A549 (cell line): ENCODE measurements around the gene SAMD7. TPM values are rescaled to one million over a fixed set of nuclear protein-coding genes. Genes with fewer than 3 reads are reported as not detected.

Experiments used
- ATAC-seq, 2 experiments: fragments of 200-7000 bp in 1 of 2; fragments of >200 bp in 1 of 2; cut with Nextera tagmentation in 1 of 2; cut with Tn5 transposase in 1 of 2; 3 replicates each; pipeline versions ENCODE4 v1.8.0 to v1.9.1; 2018 to 2020; ENCODE audit warnings: mild to moderate bottlenecking in 1 of 2, moderate library complexity in 1 of 2
- CTCF ChIA-PET: fragments of 300-600 bp; sonication (Branson Sonifier 250); formaldehyde crosslinking; extraction: SDS; loops from one replicate; lab custom pipeline; 2021; ENCODE audit warnings: antibody characterized with exemption, inconsistent platforms; lab: Yijun Ruan, JAX
- POLR2A ChIA-PET: fragments of 350-600 bp; formaldehyde crosslinking; extraction: SDS; loops from one replicate; lab custom pipeline; 2021; ENCODE audit warnings: antibody characterized with exemption, inconsistent platforms; lab: Yijun Ruan, JAX
- DNase-seq, 2 experiments: peaks; one replicate each; pipeline versions ENCODE4 v3.0.0 to v3.0.0-alpha.2; 2011 to 2016; ENCODE audit warnings: low read depth in 1 of 2, low spot score in 1 of 2
- FAIRE-seq: peaks from 2 replicates; lab custom pipeline; 2011; peaks lifted over from hg19 to GRCh38; lab: Jason Lieb, UNC
- H3K27ac ChIP-seq, 2 experiments: fragments of >200 bp; sonication (Bioruptor Twin); formaldehyde crosslinking; 3 replicates each; pipeline ENCODE4 v1.5.1; 2016 to 2017
- H3K4me1 ChIP-seq: fragments of >200 bp; sonication (Bioruptor Twin); formaldehyde crosslinking; 3 replicates; pipeline ENCODE4 v1.6.1; 2016
- H3K4me2 ChIP-seq: fragments of >200 bp; sonication (Bioruptor Twin); formaldehyde crosslinking; 3 replicates; pipeline ENCODE4 v1.6.1; 2016
- H3K4me3 ChIP-seq: fragments of >200 bp; sonication (Bioruptor Twin); formaldehyde crosslinking; 3 replicates; pipeline ENCODE4 v1.5.1; 2016
- H3K9me3 ChIP-seq: fragments of >200 bp; sonication (Bioruptor Twin); formaldehyde crosslinking; 3 replicates; pipeline ENCODE4 v1.6.1; 2016
- ATOH8 ChIP-seq: fragments of 250-450 bp; sonication (Bioruptor Pico); IDR thresholded peaks from 2 replicates; pipeline ENCODE4 v1.5.0; 2020; ENCODE audit warnings: low read depth, mild to moderate bottlenecking, moderate library complexity
- CBX2 ChIP-seq: fragments of 200-600 bp; sonication (generic); IDR thresholded peaks from 2 replicates; pipeline ENCODE4 v1.6.1; 2016; ENCODE audit warnings: low read depth, mild to moderate bottlenecking, borderline replicate concordance
- CBX8 ChIP-seq: fragments of 200-600 bp; sonication (generic); IDR thresholded peaks from 2 replicates; pipeline ENCODE4 v1.6.1; 2016
- CHD2 ChIP-seq: fragments of 150-350 bp; IDR thresholded peaks from 2 replicates; pipeline ENCODE4 v1.6.1; 2014; ENCODE audit warnings: low read length; ENCODE audit not compliant: partially characterized antibody
- EHF ChIP-seq: fragments of 250-450 bp; sonication (Bioruptor Pico); IDR thresholded peaks from 2 replicates; pipeline ENCODE4 v1.5.0; 2020; ENCODE audit warnings: mild to moderate bottlenecking
- ESRRA ChIP-seq: fragments of 150-350 bp; IDR thresholded peaks from 2 replicates; pipeline ENCODE4 v1.6.1; 2014; ENCODE audit warnings: mild to moderate bottlenecking, low read length, borderline replicate concordance
- FOSL2 ChIP-seq, 2 experiments: fragments of 450-650 bp in 1 of 2; fragments of >200 bp in 1 of 2; sonication (Bioruptor Twin) in 1 of 2; formaldehyde crosslinking; IDR thresholded peaks; 2 replicates each; pipeline versions ENCODE4 v1.5.0 to v1.6.1; 2016 to 2020; ENCODE audit warnings: mild to moderate bottlenecking in 1 of 2, moderate library complexity in 1 of 2
- GATA3 ChIP-seq: IDR thresholded peaks from 2 replicates; pipeline ENCODE4 v1.6.1; 2012; ENCODE audit warnings: borderline replicate concordance
- HDAC2 ChIP-seq: fragments of 200-600 bp; sonication (generic); IDR thresholded peaks from 2 replicates; pipeline ENCODE4 v1.6.1; 2016
- HES2 ChIP-seq: fragments of >200 bp; sonication (Bioruptor Twin); formaldehyde crosslinking; IDR thresholded peaks from 2 replicates; pipeline ENCODE4 v1.6.1; 2016
- HOXA7 ChIP-seq: fragments of 250-450 bp; sonication (Bioruptor Pico); IDR thresholded peaks from 2 replicates; pipeline ENCODE4 v1.5.0; 2020; ENCODE audit warnings: mild to moderate bottlenecking, moderate library complexity
- HOXB13 ChIP-seq: fragments of 250-450 bp; sonication (Bioruptor Pico); IDR thresholded peaks from 2 replicates; pipeline ENCODE4 v1.5.0; 2020; ENCODE audit warnings: low read depth, mild to moderate bottlenecking, moderate library complexity
- JUN ChIP-seq, 2 experiments: fragments of >200 bp; sonication (Bioruptor Twin); formaldehyde crosslinking; IDR thresholded peaks; 2 replicates in 1 of 2; 3 replicates in 1 of 2; pipeline ENCODE4 v1.6.1; 2016 to 2017
- JUNB ChIP-seq: fragments of >200 bp; sonication (Bioruptor Twin); formaldehyde crosslinking; IDR thresholded peaks from 2 replicates; pipeline ENCODE4 v1.6.1; 2016
- KDM1A ChIP-seq: fragments of 200-600 bp; sonication (generic); IDR thresholded peaks from 2 replicates; pipeline ENCODE4 v1.6.1; 2016; ENCODE audit warnings: low read depth, mild to moderate bottlenecking
- MAFK ChIP-seq: fragments of 450-650 bp; IDR thresholded peaks from 2 replicates; pipeline ENCODE4 v1.6.1; 2014; ENCODE audit not compliant: partially characterized antibody
- MAX ChIP-seq: IDR thresholded peaks from 2 replicates; pipeline ENCODE4 v1.6.1; 2012
- NFE2L2 ChIP-seq: fragments of 150-350 bp; conservative IDR thresholded peaks from 2 replicates; pipeline ENCODE4 v1.6.1; 2014; ENCODE audit warnings: low read length
- NR3C1 ChIP-seq: fragments of >200 bp; sonication (Bioruptor Twin); formaldehyde crosslinking; IDR thresholded peaks from 3 replicates; pipeline ENCODE4 v1.6.1; 2017
- PBX3 ChIP-seq: IDR thresholded peaks from 2 replicates; pipeline ENCODE4 v1.6.1; 2012
- POLR2AphosphoS2 ChIP-seq: conservative IDR thresholded peaks from 2 replicates; pipeline ENCODE4 v1.6.1; 2012; ENCODE audit warnings: low read length, improper control_type of control experiment, inconsistent platforms
- RARB ChIP-seq: fragments of 250-450 bp; sonication (Bioruptor Pico); IDR thresholded peaks from 2 replicates; pipeline ENCODE4 v1.8.0; 2021; ENCODE audit warnings: mild to moderate bottlenecking, moderate library complexity
- REST ChIP-seq: fragments of 200-600 bp; sonication (generic); IDR thresholded peaks from 2 replicates; pipeline ENCODE4 v1.6.1; 2016; ENCODE audit warnings: antibody characterized with exemption, mild to moderate bottlenecking, moderate library complexity
- RFX5 ChIP-seq: fragments of 450-650 bp; IDR thresholded peaks from 2 replicates; pipeline ENCODE4 v1.7.1; 2014; ENCODE audit warnings: antibody characterized with exemption, mild to moderate bottlenecking, moderate library complexity
- SMC3 ChIP-seq: fragments of >200 bp; sonication (Bioruptor Twin); formaldehyde crosslinking; IDR thresholded peaks from 3 replicates; pipeline ENCODE4 v1.6.1; 2018; ENCODE audit warnings: inconsistent platforms
- SREBF2 ChIP-seq: fragments of 450-650 bp; IDR thresholded peaks from 2 replicates; pipeline ENCODE4 v1.6.1; 2014; ENCODE audit warnings: mild to moderate bottlenecking, moderate library complexity
- USF2 ChIP-seq: fragments of 450-650 bp; IDR thresholded peaks from 2 replicates; pipeline ENCODE4 v1.6.1; 2014; ENCODE audit warnings: antibody characterized with exemption
- ZC3H11A ChIP-seq: fragments of 450-650 bp; IDR thresholded peaks from 2 replicates; pipeline ENCODE4 v1.6.1; 2014; ENCODE audit warnings: antibody characterized with exemption, mild to moderate bottlenecking
- ZFP36 ChIP-seq: fragments of 450-650 bp; IDR thresholded peaks from 2 replicates; pipeline ENCODE4 v1.6.1; 2014; ENCODE audit warnings: borderline replicate concordance; ENCODE audit not compliant: partially characterized antibody
- ZNF302 ChIP-seq: fragments of 250-450 bp; sonication (Bioruptor Pico); IDR thresholded peaks from 2 replicates; pipeline ENCODE4 v1.9.0; 2021; ENCODE audit warnings: inconsistent platforms, mild to moderate bottlenecking, moderate library complexity
- WGBS: methylation state at CpG from one replicate; pipeline ENCODE4 v1.1.6; 2017; ENCODE audit errors: missing lambda C conversion rate; 5-methylcytosine and 5-hydroxymethylcytosine counted together
- polyA plus RNA-seq, 4 experiments: library from polyadenylated mRNA; depleted of rRNA in 3 of 4; stranded (reverse); fragments of >200 nt; fragmentation: RNase III in 1 of 4; extraction: RNeasy Plus Mini Kit Qiagen cat#74134 plus additional on column Dnase treatment in 1 of 4; gene quantifications; 2 replicates in 3 of 4; 3 replicates in 1 of 4; pipeline ENCODE4 v1.2.3, GENCODE V29; 2011 to 2017

SAMD7 gene
- polyA plus RNA-seq, 2 of the 4 experiments (the other 2 are of a cell fraction), result not detected

GRCh38 chr3:169955406-169955805 lies 44.0 kb downstream of the SAMD7 start:
- H3K4me2 ChIP-seq, result no peak overlapping the region
- ChIA-PET CTCF (interaction anchor here (0.6 kb wide), 1 partner anchor 112 kb away, joined by 3 read pairs; no protein-coding TSS in a partner anchor), POLR2A (no interaction called here)
- FAIRE-seq (no peak), DNase-seq (no peak), ATAC-seq (no peak)
- no peak overlapping the region for H3K4me3 ChIP-seq
- H3K4me1 ChIP-seq, result no peaks in the 10 kb centered on the region
- no peak overlapping the region for H3K27ac ChIP-seq
- H3K9me3 ChIP-seq, result no peaks in the 10 kb centered on the region
- TF ChIP-seq RARB (CRISPR knock-in tag) (no peak), MAX (no peak), NR3C1 (no peak), CBX2 (no peak), ZC3H11A (no peak), HOXB13 (CRISPR knock-in tag) (no peak), POLR2AphosphoS2 (no peak), SMC3 (no peak), ATOH8 (CRISPR knock-in tag) (no peak), CBX8 (no peak), JUN (IDR thresholded peaks at IDR 0.05) (no peak)
- WGBS, result 24% methylated on average over 2 of the region's 2 CpGs

- TF ChIP-seq FOSL2 (IDR thresholded peaks at IDR 0.05), result no peak
- TF ChIP-seq FOSL2 (CRISPR knock-in tag; IDR thresholded peaks at IDR 0.05), result no peak
- TF ChIP-seq CHD2, result no peak
- no peak for TF ChIP-seq EHF (CRISPR knock-in tag)
- TF ChIP-seq HOXA7 (CRISPR knock-in tag), result no peak
- no peak for TF ChIP-seq PBX3
- no peak for TF ChIP-seq ZFP36
- TF ChIP-seq ZNF302 (CRISPR knock-in tag), result no peak
- TF ChIP-seq RARB (CRISPR knock-in tag), result no peak
- no peak for TF ChIP-seq KDM1A
- TF ChIP-seq RFX5, result no peak
- TF ChIP-seq HES2, result no peak
- TF ChIP-seq ESRRA, result no peak
- TF ChIP-seq NFE2L2, result no peak
- no peak for TF ChIP-seq REST
- TF ChIP-seq JUNB, result no peak
- TF ChIP-seq HDAC2, result no peak
- no peak for TF ChIP-seq SREBF2
- TF ChIP-seq MAFK, result no peak
- TF ChIP-seq USF2, result no peak
- TF ChIP-seq GATA3, result no peak
- WGBS, result 20% methylated on average over 2 of the region's 2 CpGs
- ATAC-seq (no peak), FAIRE-seq (no peak), DNase-seq (no peak)
- Histone ChIP-seq H3K4me2 (no peak overlapping the region), H3K4me3 (no peak overlapping the region), H3K4me1 (peaks cover 17% of the 10 kb centered on the region), H3K27ac (no peak overlapping the region), H3K9me3 (no peaks in the 10 kb centered on the region)
- ChIA-PET CTCF (interaction anchor here (0.9 kb wide), 1 partner anchor 13 kb away, joined by 3 read pairs; no protein-coding TSS in a partner anchor), POLR2A (no interaction called here)
Observed at GRCh38 chr3:169964176-169964575, 52.8 kb downstream of the SAMD7 start.
